Measurements from ENCODE around the gene DAZAP1.
A peak's percentile ranks its signal among the peaks of the same experiment; 100 is the strongest.

The DAZAP1 gene

DNA sequence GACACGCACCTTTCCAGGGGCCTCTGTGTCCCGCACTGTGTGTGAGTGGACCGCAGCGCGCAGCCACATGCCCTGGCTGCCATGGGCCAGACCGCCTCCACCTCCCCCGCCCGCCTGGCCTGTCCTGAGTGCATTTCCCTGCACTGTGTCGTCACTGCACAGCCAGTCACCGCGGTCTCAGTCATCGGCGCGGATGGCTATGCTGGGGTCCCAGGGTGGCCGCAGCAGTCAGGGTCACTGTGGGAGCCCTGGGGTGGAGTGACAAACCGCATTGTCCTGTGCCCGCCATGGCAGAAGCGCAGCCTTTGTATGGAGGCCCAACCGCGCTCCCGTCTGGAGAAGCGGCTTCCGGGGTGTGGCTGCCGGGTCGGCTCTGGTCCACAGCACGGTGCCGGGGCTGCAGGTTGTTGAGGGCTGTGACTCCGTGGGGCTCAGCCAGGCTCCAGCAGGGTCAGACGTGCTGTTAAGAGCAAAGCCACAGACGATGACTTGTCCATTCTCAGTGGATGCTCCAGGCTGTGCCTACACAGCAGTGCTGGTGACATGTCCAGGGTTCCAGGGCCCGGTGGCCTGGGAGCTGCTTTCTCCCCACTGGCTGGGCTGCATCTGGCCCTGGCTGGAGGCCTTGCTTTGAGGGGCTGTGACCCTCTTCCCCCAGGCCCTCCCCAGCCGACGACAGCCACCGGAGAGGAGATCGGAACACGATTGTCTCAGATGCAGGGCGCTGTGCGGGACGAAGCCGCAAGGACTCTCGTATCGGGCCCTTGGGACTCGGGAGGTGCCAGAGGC lies 30.0 kb upstream of the DAZAP1 start:
- no peak for DNase-seq

DNA sequence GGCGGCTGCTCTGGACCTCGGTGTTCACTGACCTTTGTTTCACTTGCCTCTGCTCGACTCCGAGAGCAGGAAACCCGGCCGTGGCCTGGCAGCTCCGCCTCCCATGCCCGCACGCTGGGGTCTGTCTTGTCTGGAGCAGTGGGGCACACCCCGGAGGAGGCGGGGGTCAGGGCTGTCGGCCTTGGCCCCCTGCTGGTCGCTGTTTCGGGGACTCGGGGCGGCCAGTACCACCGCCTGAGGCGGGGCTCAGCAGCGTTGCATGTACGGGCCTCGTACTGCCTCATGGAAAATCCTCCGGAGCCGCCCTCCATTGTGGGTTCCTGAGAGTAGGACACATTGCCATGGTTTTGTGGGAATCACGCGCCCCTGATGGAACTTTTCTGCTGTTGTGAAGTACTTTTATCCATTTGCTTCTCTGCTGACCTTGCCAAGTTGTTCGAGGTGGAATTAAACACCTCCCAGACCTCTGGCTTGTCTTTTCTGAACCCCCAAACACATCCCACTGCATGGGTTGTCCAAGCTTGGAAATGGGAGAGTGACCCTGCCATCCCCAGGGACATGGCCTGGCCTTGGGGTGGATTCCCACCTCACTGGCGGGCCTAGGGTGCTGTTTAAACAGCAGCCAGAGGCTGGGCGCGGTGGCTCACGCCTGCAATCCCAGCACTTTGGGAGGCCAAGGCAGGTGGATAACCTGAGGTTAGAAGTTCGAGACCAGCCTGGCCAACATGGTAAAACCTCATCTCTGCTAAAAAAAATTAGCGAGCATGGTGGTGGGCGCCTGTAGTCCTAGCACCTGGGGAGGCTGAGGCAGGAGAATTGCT lies 29.2 kb upstream of the DAZAP1 start:
- no peak for DNase-seq

DNA sequence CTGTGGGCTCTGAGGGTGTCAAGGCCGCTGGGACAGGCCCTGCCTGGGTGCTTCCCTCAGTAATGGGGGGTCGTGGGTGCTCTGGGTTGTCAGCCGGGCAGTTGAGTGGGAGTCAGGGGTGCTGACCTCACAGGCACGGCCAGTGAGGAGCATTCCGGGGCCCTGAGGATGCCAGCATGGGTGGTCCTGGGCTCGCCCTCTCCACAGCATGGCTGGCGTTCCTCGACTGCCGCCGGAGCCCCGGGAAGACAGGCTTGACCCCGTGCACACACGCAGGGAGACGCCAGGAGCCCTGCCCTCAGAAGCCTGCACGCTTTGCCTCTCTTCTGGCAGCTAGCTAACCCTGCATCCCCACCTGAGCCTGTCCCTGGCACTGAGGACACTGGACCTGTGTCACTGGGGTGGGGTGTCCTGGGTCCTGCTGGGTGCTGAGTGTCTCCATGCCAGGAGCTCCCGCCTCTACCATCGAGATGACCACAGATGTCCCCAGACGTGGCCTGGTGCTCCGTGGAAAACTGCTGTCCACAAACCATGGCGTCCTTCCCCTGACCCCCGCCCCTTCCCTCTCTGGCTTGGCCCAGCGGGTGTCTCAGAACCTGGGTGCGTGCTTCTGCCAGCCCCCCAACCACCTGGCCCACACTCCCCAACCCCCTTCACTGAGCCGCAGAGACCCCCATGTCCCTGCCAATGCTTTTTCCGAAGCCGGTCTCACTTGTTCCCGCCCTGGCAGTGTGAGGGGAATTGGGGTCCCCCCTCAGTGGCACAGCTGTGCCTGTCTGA lies 28.1 kb upstream of the DAZAP1 start:
- no peak for DNase-seq

DNA sequence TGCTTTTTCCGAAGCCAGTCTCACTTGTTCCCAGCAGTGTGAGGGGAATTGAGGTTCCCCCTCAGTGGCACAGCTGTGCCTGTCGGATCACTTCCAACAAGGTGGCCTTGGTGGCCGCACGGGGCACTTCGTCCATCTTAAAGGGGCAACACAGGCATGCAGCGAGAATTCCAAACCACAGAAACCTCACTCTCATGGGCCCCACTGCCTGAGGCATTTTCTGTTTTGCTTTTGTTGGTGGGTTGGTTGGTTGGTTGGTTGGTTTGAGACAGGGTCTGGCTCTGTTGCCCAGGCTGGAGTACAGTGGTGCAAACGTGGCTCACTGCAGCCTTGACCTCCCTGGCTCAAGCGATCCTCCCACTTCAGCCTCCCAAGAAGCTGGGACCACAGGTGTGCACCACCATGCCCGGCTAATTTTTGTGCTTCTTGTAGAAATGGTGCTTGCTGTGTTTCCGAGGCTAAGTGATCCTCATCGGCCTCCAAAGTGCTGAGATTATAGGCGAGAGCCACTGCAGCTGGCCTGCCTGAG lies 27.4 kb upstream of the DAZAP1 start:
- DNase-seq = no peak

DNA sequence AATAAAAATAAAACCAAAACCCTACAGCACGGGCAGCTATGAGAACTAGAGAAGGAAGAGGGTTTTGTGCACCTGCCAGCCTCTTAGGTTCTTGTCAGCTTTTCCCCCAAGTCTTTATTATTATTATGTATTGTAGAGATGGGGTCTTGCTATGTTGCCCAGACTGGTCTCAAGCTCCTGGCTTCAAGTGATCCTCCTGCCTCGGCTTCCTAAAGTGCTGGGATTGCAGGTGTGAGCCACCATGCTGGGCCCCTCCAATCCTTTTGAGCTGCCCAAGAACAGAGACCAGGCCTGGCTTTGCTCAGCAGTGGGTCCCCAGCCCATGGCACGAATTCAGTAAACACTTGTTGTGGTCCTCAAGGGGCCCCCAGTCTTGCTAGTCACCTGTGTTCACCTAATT lies 25.1 kb upstream of the DAZAP1 start:
- DNase-seq = no peak

DNA sequence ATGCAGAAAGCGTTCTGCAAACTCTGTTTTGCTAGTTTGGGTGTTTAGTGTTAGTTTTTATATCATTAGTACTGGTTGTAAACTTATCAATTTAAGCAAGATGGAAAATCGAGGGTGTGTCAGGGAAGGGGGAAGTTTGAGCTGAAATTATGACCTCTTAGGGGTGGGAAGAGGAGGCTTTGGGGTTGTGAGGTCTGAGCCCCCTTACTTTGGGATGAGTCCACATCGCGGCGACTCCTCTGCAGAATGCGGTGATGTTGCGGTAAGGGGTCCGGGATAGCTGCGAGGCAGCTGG lies 24.4 kb upstream of the DAZAP1 start:
- no peak for DNase-seq

DNA sequence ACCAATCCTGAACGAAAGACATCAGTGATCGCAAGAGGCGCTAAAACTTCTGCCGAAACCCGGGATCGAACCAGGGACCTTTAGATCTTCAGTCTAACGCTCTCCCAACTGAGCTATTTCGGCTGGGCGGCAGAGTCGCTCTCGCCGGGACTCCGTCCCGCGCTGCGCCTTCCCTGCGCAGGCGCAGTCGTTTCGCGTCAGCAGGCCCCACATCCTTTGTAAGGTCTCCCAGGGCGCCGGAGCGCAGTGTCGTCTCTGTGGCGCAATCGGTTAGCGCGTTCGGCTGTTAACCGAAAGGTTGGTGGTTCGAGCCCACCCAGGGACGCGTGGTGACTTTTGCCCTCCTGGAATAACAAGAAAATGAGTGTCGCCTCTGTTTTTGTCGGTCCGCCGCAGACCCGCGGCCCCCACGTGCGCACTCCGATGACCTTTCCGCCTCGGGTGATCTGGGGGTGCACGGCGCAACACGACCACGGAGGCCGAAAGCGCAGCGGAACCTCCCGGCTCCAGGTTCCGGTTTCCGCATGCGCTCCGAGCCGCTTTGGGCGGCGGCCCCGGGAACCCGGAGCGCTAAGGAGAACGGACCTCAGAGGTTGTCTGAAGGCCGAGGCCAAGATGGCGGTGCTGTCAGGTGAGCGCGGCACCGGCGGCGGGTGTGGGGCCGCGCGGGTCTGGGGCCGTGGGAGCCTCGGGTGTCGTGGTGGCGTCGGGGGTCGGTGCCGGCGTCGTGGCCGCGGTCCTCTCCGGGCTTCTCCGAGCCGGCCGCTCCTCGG lies 23.9 kb upstream of the DAZAP1 start, which contains the start of gene NDUFS7:
Gene NDUFS7, plus strand, starts transcription at position 596 of the 773 bp plus-strand sequence. Its CDS starts 20 bp downstream, at position 616.
- peak; percentile 90 to 94 for DNase-seq

DNA sequence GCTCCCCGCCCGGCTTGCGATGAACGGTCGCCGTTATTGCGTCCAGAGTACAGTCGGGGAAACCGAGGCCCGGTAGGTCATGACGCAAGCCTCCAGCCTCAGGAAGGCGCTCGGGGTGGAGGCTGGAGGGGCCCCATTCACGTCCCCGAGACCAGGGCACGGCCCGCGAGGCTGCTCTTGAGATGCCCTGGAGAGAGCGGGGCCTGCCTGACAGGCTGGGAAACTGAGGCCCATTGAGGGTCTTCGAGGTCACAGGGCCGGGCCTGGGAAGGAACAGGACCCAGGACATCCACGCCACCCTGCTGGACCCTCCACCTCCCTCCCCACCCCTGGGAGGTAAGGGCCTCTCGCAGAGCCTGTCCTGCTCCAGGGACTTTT lies 23.3 kb upstream of the DAZAP1 start:
- no peak for DNase-seq

DNA sequence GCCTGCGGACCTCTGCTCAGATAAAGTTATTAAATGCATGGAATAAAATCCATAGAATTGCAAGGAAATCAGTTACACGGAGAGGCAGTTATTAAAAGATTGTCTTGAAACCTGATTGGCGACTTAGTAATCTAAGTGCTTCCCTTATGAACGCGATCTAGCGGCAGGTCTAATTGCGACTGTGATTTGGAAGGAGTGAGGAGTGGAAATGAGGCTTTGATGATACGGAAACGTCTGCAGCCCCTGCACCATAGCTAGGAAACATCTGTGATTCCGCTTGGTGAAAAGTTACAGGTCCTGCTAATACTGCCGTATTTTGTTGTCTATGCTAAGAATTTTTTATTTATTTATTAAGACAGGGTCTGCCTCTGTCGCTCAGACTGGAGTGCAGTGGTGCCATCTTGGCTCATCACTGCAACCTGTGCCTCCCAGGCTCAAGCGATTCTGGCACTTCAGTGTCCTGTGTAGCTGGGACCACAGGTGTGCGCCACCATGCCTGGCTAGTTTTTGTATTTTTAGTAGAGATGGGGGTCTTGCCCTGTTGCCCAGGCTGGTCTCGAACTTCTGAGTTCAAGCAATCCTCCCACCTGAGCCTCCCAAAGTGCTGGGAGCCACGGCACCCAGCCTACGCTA lies 22.8 kb upstream of the DAZAP1 start:
- DNase-seq = peak; percentile 22 to 31

DNA sequence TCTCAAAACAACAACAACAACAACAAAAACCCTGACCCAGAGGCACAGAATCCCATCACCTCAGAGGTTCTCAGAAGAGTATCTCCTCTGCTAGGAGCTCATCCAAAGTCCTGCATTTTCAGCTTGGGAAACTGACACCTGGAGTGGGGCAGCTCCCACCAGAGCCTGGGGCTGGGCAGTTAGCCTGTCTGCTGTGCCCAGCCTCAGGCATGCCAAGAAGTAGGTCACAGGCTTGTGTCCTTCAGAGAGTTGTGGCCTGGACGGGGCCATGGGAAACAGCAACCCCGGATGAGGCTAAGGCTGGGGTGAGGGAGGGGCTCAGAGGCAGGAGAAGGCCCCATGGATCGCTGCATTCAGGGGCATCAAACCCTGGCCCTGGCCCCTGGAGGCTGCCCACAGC lies 21.6 kb upstream of the DAZAP1 start:
- DNase-seq = no peak

DNA sequence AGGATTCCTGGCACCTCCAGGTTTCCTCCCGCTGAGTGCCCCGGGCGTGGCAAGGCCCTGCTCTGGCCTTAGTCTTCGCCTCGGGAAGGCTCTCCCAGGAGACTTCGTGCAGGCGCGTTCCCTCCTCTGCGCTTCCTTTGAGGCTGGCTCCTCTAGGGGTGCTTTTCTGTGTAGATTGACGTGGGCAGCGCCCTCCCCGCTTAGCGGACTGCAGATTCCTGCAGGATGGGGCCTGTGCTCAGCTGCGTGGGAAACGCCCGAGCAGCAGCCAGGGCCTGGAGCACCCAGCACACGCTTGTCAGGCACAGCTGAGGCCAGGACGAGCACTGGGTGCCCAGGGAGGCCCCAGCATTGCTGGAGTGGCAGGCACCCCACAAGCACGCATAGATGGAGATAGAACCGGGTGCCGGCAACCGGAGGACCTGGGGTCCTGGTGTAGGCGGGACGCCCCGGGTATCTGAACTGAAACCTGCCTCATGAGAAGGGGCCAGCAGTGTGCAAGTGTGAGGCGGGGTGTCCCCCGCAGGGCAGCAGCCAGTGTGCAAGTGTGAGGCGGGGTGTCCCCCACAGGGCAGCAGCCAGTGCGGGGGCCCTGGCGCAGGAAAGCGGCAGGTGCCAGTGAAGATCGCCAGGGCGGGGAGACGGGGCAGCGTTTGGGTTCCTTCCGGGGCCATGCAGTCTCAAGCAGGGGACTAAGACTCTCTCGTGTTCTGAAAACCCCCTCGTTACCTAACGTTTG lies 20.3 kb upstream of the DAZAP1 start:
- DNase-seq = no peak

DNA sequence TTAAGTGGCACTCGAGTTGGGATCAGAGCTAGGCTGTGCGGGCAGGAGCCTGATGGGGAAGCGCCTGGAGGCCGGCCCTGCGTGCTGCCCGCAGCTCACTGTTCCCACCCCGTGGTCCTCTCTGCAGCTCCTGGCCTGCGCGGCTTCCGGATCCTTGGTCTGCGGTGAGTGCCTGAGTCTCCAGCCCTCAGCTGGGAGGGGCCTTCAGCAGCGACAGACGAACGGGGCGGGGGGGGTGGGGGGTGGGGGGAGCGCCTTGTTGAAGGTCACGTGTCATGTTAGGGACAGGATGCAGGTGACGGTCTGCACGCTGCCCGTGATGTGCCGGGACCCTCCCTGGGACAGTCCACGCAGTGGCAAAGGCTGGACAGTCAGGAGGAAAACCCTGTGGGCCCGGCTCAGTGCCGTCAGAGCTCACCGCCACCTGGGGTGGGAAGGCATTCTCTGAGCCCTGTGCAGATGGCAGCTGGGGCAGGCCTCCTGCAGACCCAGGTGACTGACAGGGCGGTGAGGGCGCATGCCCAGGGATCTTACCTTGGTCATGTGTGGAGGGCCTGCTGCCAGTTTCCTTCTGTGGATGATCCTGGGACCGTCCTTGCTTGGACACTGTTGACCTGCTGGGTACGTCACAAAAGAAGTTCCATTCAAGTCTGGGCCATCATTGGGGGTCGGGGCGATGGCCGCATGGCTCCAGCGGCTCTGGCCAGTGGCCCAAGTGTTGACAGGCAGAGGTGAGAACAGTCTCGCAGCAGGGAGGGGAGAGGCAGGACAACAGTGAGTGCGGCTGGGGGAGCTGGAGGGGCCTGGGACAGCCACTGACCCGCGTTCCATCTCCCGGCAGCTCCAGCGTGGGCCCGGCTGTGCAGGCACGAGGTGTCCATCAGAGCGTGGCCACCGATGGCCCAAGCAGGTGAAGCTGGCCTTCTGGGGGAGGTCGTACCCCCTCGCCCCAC lies 19.4 kb upstream of the DAZAP1 start:
- DNase-seq = no peak

DNA sequence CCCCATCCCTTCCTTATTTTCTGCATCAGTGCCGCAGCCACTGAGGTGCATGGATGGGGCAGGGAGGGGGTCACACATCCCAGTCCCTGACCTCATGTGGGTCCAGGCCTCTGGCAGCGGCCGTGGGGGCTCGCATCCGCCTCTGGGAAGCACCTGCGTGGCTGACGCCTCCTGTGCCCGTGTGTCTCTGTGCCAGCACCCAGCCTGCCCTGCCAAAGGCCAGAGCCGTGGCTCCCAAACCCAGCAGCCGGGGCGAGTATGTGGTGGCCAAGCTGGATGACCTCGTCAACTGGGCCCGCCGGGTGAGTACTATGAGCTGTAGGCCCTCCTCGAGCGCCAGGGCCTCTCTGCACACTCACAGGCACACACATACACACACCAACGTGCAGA lies 18.8 kb upstream of the DAZAP1 start:
- no peak for DNase-seq

DNA sequence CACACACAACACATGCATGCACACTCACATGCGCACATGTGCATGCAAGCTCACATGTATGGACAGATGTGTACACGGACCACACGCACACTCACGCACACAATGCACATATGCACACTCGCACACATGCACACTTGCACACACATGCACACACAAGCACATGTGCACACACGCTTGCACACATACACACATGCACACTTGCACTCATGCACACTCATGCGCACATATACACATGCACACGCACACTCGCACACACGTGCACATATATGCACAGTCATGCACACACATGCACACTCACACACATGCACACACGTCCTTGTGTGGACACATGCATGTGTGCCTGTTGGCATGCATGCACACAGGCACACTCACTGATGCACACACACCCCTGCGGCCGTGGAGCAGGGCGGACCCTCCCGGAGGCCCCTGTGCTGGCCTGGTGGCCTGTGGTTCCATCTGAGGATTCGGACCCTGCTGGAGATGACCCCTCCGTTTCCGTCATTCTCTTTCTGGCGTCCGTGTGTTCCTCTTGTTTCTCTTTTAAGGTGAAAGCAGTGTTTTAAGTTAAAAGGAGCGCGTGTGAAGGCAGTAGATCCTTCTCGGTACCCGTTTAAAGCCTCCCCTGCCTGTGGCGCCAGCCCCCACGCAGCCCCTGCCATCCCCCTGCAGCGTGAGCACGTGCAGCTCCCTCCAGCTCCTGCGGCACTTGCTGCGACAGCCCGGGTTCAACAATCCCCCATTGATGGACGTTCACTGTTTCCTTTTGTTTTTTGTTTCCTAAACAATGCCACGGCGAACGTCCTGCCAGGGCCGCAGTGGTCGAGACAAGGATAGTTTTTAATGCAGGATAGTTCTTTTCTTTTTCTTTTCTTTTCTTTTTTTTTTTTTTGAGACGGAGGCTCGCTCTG lies 18.1 kb upstream of the DAZAP1 start:
- DNase-seq = no peak

DNA sequence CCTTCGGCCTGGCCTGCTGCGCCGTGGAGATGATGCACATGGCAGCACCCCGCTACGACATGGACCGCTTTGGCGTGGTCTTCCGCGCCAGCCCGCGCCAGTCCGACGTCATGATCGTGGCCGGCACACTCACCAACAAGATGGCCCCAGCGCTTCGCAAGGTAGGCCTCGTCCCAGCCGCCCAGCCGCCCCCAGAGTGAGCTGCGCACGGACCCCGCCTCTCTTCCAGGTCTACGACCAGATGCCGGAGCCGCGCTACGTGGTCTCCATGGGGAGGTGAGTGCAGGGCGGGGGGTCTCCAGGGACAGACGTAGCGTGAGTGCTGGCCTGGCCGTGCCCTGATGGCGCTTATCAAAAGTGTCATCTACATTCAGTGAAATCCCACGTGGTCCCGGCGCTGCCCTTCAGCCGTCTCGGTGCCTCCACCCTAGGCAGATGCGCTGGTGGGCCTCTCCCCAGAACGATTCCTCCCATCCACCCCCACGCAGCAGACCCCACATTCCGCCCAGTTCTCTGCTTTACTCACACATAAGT lies 16.4 kb upstream of the DAZAP1 start:
- DNase-seq = no peak

DNA sequence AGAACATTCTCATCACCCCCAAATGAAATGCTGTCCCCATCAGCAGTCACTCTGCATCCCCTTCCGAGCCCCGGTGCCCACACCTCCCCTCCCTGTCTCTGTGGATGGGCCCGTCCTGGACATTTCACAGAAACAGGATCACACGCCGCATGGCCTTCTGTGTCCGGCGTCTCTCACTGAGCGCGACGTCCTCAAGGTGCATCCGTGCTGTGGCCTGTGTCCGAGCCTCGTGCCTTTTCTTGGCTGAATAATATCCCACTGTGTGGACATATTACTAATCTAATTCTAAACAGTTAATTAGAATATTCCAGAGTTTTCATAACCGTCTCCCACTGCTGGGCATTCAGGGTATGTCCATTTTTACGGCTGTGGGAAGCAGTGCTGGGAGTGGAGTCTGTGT lies 15.0 kb upstream of the DAZAP1 start:
- DNase-seq = no peak

DNA sequence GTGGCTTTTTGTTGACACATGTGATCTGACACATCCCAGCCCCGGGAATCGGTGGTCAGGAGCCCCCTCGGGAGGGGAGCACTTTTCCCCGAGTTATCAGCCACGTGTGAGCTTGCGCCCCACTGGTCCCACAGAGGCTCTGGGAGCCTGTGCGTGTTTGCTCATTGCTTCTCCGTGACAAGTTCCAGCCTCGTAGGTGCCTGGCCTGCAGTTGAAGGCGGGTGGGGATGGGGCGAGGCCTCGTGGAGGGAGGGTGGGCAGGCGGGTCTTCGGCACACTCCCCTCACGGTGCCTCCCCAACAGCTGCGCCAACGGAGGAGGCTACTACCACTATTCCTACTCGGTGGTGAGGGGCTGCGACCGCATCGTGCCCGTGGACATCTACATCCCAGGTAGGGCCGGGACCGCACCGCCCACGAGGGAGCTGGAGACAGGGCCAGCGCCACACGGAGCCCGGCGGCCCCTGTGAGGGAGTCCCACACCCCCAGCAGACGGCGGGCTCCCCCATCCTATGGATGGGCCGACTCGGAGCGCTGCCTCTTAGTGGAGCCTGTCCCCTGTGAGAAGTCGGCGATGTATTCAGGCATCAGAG lies 14.4 kb upstream of the DAZAP1 start:
- DNase-seq = no peak

DNA sequence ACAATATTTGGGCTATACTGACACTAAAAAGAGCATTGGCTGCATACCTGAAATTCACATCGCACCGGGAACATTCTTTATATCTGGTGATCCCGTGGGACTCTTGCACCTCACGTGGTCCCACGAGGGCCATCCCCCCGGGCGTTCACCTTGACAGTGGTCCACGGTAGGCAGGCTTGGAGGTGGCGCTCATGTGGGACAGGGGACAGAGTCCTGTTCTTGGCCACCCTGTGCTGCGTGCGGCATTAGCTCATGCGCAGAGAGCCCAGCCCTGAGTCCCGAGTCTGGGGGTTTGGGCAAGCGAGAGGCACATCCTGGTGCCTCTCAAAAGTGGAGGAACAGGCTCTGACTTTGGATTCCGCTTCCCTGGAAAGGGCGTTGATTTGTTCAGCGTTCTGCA lies 13.5 kb upstream of the DAZAP1 start:
- DNase-seq = no peak

All from inflammatory macrophage (primary cell).